Skeletal muscle satellite cell (primary cell): ENCODE measurements around the gene EEPD1.

Experiments
- H3K27me3 ChIP-seq: 2 replicates; pipeline ENCODE4 v1.7.0; 2013; ENCODE audit warnings: low read length; ENCODE audit not compliant: control insufficient read depth, insufficient read depth
- H3K36me3 ChIP-seq: 2 replicates; pipeline ENCODE4 v1.7.0; 2013; ENCODE audit warnings: mild to moderate bottlenecking, control low read depth, low read length; ENCODE audit not compliant: insufficient read depth
- H3K4me1 ChIP-seq: 2 replicates; pipeline ENCODE4 v1.7.0; 2013; ENCODE audit warnings: low read length; ENCODE audit not compliant: control insufficient read depth, insufficient read depth
- H3K4me2 ChIP-seq: 2 replicates; pipeline ENCODE4 v1.7.0; 2013; ENCODE audit warnings: mild to moderate bottlenecking, low read length
- H3K4me3 ChIP-seq: 2 replicates; pipeline ENCODE4 v1.7.0; 2013; ENCODE audit warnings: low read length
- H3K9ac ChIP-seq: 2 replicates; pipeline ENCODE4 v1.7.0; 2013; ENCODE audit warnings: mild to moderate bottlenecking, low read depth, low read length, moderate library complexity
- H3K9me3 ChIP-seq: replicated peaks from 2 replicates; pipeline ENCODE4 v1.7.0; 2013; ENCODE audit warnings: mild to moderate bottlenecking, control low read depth, low read length

EEPD1 gene

GRCh38 chr7:36131026-36131425, 22.0 kb upstream of the EEPD1 start:
- Histone ChIP-seq H3K9ac (no peak overlapping the region), H3K9me3 (no peaks in the 10 kb centered on the region), H3K4me3 (no peak overlapping the region), H3K36me3 (no peaks in the 10 kb centered on the region), H3K27me3 (peaks cover 6% of the 10 kb centered on the region), H3K4me2 (no peak overlapping the region), H3K4me1 (peaks cover 20% of the 10 kb centered on the region)

GRCh38 chr7:36131499-36131898, 21.6 kb upstream of the EEPD1 start:
- H3K27me3 ChIP-seq = peaks cover 6% of the 10 kb centered on the region
- no peak overlapping the region for H3K4me3 ChIP-seq
- no peaks in the 10 kb centered on the region for H3K36me3 ChIP-seq
- H3K4me1 ChIP-seq = peaks cover 20% of the 10 kb centered on the region
- no peak overlapping the region for H3K4me2 ChIP-seq
- no peak overlapping the region for H3K9ac ChIP-seq
- no peaks in the 10 kb centered on the region for H3K9me3 ChIP-seq

GRCh38 chr7:36132012-36132411, 21.0 kb upstream of the EEPD1 start:
- H3K4me2 ChIP-seq = no peak overlapping the region

DNA sequence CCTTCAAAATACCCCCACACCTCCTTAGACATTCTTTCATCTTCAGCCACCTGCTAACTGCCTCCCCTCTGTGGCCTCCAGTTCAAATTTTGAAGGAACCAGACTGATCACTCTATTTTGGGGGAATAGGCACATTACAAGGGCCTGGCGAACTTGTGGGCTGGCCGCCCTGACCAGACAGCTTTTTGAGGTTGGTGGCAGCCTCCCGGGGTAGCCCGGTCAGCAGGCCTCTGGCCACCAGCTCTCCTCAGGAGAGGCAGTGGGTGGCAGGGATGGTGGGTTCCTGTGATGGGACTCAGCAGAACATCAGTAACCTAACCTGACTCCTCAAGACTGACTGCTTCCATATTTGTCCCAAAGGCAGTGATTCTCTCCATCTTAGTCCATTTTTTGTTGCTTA, 17.4 kb upstream of the EEPD1 start:
- H3K27me3 ChIP-seq = peaks cover 20% of the 10 kb centered on the region
- H3K4me1 ChIP-seq = no peaks in the 10 kb centered on the region
- no peak overlapping the region for H3K4me3 ChIP-seq

More at GRCh38 chr7:36132012-36132411, 21.0 kb upstream of the EEPD1 start:
- Histone ChIP-seq H3K36me3 (no peaks in the 10 kb centered on the region), H3K9ac (no peak overlapping the region), H3K4me3 (no peak overlapping the region), H3K4me1 (peaks cover 16% of the 10 kb centered on the region), H3K27me3 (peaks cover 6% of the 10 kb centered on the region), H3K9me3 (no peaks in the 10 kb centered on the region)

GRCh38 chr7:36137258-36137657, 15.8 kb upstream of the EEPD1 start:
- Histone ChIP-seq H3K36me3 (no peaks in the 10 kb centered on the region), H3K27me3 (peaks cover 20% of the 10 kb centered on the region), H3K4me1 (no peaks in the 10 kb centered on the region)

More for the DNA sequence above, 17.4 kb upstream of the EEPD1 start:
- Histone ChIP-seq H3K4me2 (no peak overlapping the region), H3K36me3 (no peaks in the 10 kb centered on the region), H3K9ac (no peak overlapping the region), H3K9me3 (no peaks in the 10 kb centered on the region)

DNA sequence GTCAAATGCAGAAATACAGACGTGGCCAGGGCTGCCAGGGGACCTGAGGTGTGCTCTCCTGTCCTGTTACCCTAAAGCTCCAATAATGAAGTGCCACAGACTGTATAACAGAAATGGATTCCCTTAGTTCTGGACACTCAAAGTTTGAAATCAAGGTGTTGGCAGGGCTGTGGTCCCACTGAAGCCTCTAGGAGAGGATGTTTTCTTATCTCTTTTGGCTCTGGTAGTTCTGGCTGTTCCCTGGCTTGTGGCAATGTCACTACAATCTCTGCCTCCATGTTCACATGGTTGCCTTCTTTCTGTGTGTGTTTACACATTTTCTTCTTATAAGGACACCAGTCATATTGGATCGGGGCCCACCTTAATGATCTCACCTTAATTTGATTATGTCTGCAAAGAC, 15.3 kb upstream of the EEPD1 start:
- Histone ChIP-seq H3K9me3 (no peaks in the 10 kb centered on the region), H3K9ac (no peak overlapping the region), H3K36me3 (no peaks in the 10 kb centered on the region), H3K4me1 (no peaks in the 10 kb centered on the region), H3K4me3 (no peak overlapping the region), H3K27me3 (peaks cover 18% of the 10 kb centered on the region), H3K4me2 (no peak overlapping the region)

More at GRCh38 chr7:36137258-36137657, 15.8 kb upstream of the EEPD1 start:
- H3K4me3 ChIP-seq = no peak overlapping the region
- no peaks in the 10 kb centered on the region for H3K9me3 ChIP-seq
- no peak overlapping the region for H3K9ac ChIP-seq
- H3K4me2 ChIP-seq = no peak overlapping the region

DNA sequence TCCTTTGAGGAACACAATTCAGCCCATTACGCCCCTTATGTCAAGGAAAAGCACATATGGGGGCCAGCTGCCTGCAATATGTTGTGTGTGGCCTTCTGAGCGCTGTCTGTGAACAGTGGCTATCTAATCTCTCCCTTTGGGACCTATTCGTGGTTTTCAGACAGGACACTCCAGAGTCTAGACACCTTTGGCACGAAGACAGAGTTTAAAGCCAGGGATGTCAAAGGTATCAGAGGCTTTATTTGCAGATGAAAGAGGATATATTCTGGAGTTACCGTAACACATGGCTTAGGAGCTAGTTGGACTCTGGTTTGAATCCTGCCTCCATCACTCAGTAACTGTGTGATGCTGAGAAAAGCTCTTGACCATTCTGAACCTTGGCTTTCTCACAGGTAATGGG, 14.8 kb upstream of the EEPD1 start:
- no peaks in the 10 kb centered on the region for H3K36me3 ChIP-seq
- no peaks in the 10 kb centered on the region for H3K9me3 ChIP-seq
- H3K4me1 ChIP-seq = no peaks in the 10 kb centered on the region
- no peak overlapping the region for H3K4me2 ChIP-seq
- peaks cover 14% of the 10 kb centered on the region for H3K27me3 ChIP-seq
- H3K4me3 ChIP-seq = no peak overlapping the region
- no peak overlapping the region for H3K9ac ChIP-seq

DNA sequence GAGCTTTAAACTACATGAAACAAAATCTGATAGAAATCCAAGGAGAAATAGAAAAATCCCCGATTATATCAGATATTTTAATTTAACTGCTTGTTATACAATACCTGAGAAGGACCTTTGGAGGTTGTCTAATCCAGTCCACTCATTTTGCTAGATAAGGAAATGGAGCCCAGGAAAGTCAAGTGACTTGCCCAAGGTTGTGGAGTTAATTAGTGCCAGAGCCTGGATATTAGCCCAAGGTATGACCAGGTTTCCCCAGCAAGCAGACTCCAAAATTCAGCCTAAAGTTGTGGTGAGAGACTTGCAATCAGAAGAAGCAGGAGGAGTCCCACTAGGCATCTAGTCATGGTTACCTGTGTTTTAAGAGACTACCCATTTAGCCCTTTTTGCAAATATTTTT, 11.7 kb upstream of the EEPD1 start:
- no peak overlapping the region for H3K4me2 ChIP-seq

GRCh38 chr7:36141850-36142249, 11.2 kb upstream of the EEPD1 start:
- peaks cover 33% of the 10 kb centered on the region for H3K27me3 ChIP-seq
- no peak overlapping the region for H3K4me2 ChIP-seq
- no peaks in the 10 kb centered on the region for H3K36me3 ChIP-seq
- no peak overlapping the region for H3K4me3 ChIP-seq
- H3K9ac ChIP-seq = no peak overlapping the region
- no peaks in the 10 kb centered on the region for H3K4me1 ChIP-seq
- H3K9me3 ChIP-seq = no peaks in the 10 kb centered on the region

More for the DNA sequence above, 11.7 kb upstream of the EEPD1 start:
- Histone ChIP-seq H3K4me3 (no peak overlapping the region), H3K36me3 (no peaks in the 10 kb centered on the region), H3K4me1 (no peaks in the 10 kb centered on the region), H3K9me3 (no peaks in the 10 kb centered on the region), H3K27me3 (peaks cover 33% of the 10 kb centered on the region), H3K9ac (no peak overlapping the region)

GRCh38 chr7:36144189-36144588, 8.9 kb upstream of the EEPD1 start:
- peaks cover 27% of the 10 kb centered on the region for H3K27me3 ChIP-seq
- no peak overlapping the region for H3K4me3 ChIP-seq
- H3K36me3 ChIP-seq = no peaks in the 10 kb centered on the region
- no peak overlapping the region for H3K9ac ChIP-seq
- H3K4me2 ChIP-seq = no peak overlapping the region
- no peaks in the 10 kb centered on the region for H3K9me3 ChIP-seq
- no peaks in the 10 kb centered on the region for H3K4me1 ChIP-seq

GRCh38 chr7:36145686-36146085, 7.4 kb upstream of the EEPD1 start:
- no peak overlapping the region for H3K4me3 ChIP-seq
- H3K4me1 ChIP-seq = no peaks in the 10 kb centered on the region
- H3K9me3 ChIP-seq = no peaks in the 10 kb centered on the region
- no peak overlapping the region for H3K9ac ChIP-seq
- H3K36me3 ChIP-seq = no peaks in the 10 kb centered on the region
- no peak overlapping the region for H3K4me2 ChIP-seq
- H3K27me3 ChIP-seq = peaks cover 19% of the 10 kb centered on the region

DNA sequence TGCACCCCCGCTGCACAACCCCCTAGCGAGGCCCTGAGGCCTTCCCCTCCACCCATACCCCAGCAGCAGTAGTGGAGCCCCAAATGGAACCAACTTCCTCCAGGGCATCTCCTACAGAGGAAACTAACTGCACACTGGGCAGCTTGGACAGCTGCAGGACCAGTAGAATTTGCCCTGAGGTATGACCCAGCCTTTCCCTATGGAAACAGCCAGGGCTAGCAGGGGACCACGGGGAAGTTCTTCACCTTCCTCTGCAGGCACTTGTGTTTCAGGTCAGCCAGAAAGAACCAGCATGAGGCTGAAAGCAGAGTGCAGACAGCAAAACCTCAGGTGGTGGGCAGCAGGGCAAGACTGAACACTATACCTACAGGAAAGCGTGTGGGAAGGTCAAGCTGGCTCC, 5.7 kb upstream of the EEPD1 start:
- Histone ChIP-seq H3K4me3 (no peak overlapping the region), H3K4me1 (peaks cover 3% of the 10 kb centered on the region), H3K9me3 (no peaks in the 10 kb centered on the region), H3K27me3 (peaks cover 19% of the 10 kb centered on the region), H3K36me3 (no peaks in the 10 kb centered on the region), H3K9ac (no peak overlapping the region), H3K4me2 (no peak overlapping the region)
